GM12878 (cell line): ENCODE measurements around the gene HSPA1B. TPM values are rescaled to one million over a fixed set of nuclear protein-coding genes. Genes with fewer than 3 reads are reported as not detected.

Source experiments
- ATAC-seq: fragments of 200-7000 bp; cut with Tn5 transposase; 3 replicates; pipeline ENCODE4 v1.9.1; 2020; ENCODE audit warnings: mild to moderate bottlenecking, moderate library complexity
- BruUV-seq: library from RNA; stranded (reverse); fragments of 400-500 nt; replicated peaks from 2 replicates; lab custom pipeline; 2021; lab: Mats Ljungman, UMichigan
- CTCF ChIA-PET: fragments of 300-600 bp; sonication (Branson Sonifier 250); formaldehyde crosslinking; extraction: SDS; loops from one replicate; lab custom pipeline; 2021; ENCODE audit warnings: inconsistent platforms; lab: Yijun Ruan, JAX
- POLR2A ChIA-PET: fragments of 350-600 bp; formaldehyde crosslinking; extraction: SDS; loops from one replicate; lab custom pipeline; 2021; ENCODE audit warnings: inconsistent platforms; lab: Charles Lee
- RAD21 ChIA-PET: fragments of 300-600 bp; sonication (Branson Sonifier 250); formaldehyde crosslinking; loops from one replicate; lab custom pipeline; 2023; ENCODE audit warnings: antibody characterized with exemption; ENCODE audit not compliant: unreplicated experiment; lab: Charles Lee
- SMC1A ChIA-PET: fragments of 300-600 bp; sonication (Branson Sonifier 250); formaldehyde crosslinking; loops from one replicate; lab custom pipeline; 2023; ENCODE audit not compliant: unreplicated experiment, uncharacterized antibody; lab: Charles Lee
- DNase-seq: peaks from one replicate; pipeline ENCODE4 v3.0.0-alpha.2; 2011; ENCODE audit warnings: low read depth, low spot score
- FAIRE-seq: peaks from 3 replicates; lab custom pipeline; 2011; peaks lifted over from hg19 to GRCh38; lab: Jason Lieb, UNC
- H2AFZ ChIP-seq: 2 replicates; pipeline ENCODE4 v1.6.0; 2011; ENCODE audit warnings: low read depth, low read length, control low read depth; ENCODE audit not compliant: control insufficient read depth
- H3K27ac ChIP-seq: 2 replicates; pipeline ENCODE4 v1.5.1; 2011; ENCODE audit warnings: control low read depth; ENCODE audit not compliant: control insufficient read depth, insufficient read depth
- H3K27me3 ChIP-seq, 2 experiments: replicated peaks in 1 of 2; 2 replicates each; pipeline versions ENCODE4 v1.6.0 to v1.6.1; 2011; ENCODE audit warnings: low read length in 1 of 2; ENCODE audit not compliant: control insufficient read depth in 2 of 2, insufficient read depth in 2 of 2
- H3K36me3 ChIP-seq, 2 experiments: 2 replicates each; pipeline ENCODE4 v1.5.1; 2011; ENCODE audit warnings: low read length in 1 of 2; ENCODE audit not compliant: control insufficient read depth in 2 of 2, insufficient read depth in 2 of 2
- H3K4me1 ChIP-seq: 2 replicates; pipeline ENCODE4 v1.6.1; 2011; ENCODE audit warnings: mild to moderate bottlenecking, low read length, moderate library complexity, mixed read lengths; ENCODE audit not compliant: control insufficient read depth, insufficient read depth
- H3K4me2 ChIP-seq: 2 replicates; pipeline ENCODE4 v1.6.0; 2011; ENCODE audit warnings: control low read depth; ENCODE audit not compliant: control insufficient read depth, insufficient read depth
- H3K4me3 ChIP-seq: fragments of 200-600 bp; sonication (generic); 2 replicates; pipeline ENCODE4 v1.5.1; 2016
- H3K79me2 ChIP-seq: 2 replicates; pipeline ENCODE4 v1.6.0; 2011; ENCODE audit warnings: low read length; ENCODE audit not compliant: control insufficient read depth, insufficient read depth
- H3K9ac ChIP-seq: 2 replicates; pipeline ENCODE4 v1.8.0; 2011; ENCODE audit warnings: low read length, control low read depth, mixed read lengths; ENCODE audit not compliant: control insufficient read depth, insufficient read depth
- H3K9me3 ChIP-seq: replicated peaks from 3 replicates; pipeline ENCODE4 v1.5.1; 2011; ENCODE audit warnings: mild to moderate bottlenecking, low read length; ENCODE audit not compliant: control insufficient read depth, insufficient read depth
- H4K20me1 ChIP-seq: 2 replicates; pipeline ENCODE4 v1.6.0; 2011; ENCODE audit not compliant: control insufficient read depth, insufficient read depth
- CEBPB ChIP-seq, 2 experiments: fragments of 150-350 bp in 1 of 2; IDR thresholded peaks; 2 replicates each; pipeline ENCODE4 v1.6.1; 2012 to 2014; ENCODE audit warnings: low read depth in 2 of 2, low read length in 2 of 2, borderline replicate concordance in 1 of 2, inconsistent platforms in 1 of 2
- POLR2A ChIP-seq: IDR thresholded peaks from 2 replicates; pipeline ENCODE4 v1.6.1; 2011; ENCODE audit warnings: low read depth, mild to moderate bottlenecking, low read length
- WGBS: methylation state at CpG from one replicate; pipeline ENCODE4 v1.1.6; 2016; ENCODE audit warnings: low lambda C conversion rate; ENCODE audit not compliant: insufficient replicate concordance, insufficient coverage; ENCODE audit errors: missing lambda C conversion rate; 5-methylcytosine and 5-hydroxymethylcytosine counted together
- in situ Hi-C: fragments of 300-500 bp; cut with MboI; formaldehyde crosslinking; loops from 9 replicates; pipeline ENCODE4 v1.14.3; 2018; ENCODE audit warnings: mixed read lengths
- intact Hi-C: fragments of 100-400 bp; cut with micrococcal nuclease; formaldehyde crosslinking; loops from one replicate; pipeline ENCODE4 v1.14.2; 2022; ENCODE audit not compliant: unreplicated experiment
- polyA plus RNA-seq, 11 experiments: library from polyadenylated mRNA; depleted of rRNA in 4 of 11; unstranded in 6 of 11; stranded (reverse) in 5 of 11; fragments of >200 nt; fragmentation: Nextera tagmentation in 4 of 11; fragmentation: Illumina TruSeq in 1 of 11; extraction: Ambion mirVana in 4 of 11; extraction: Trizol in 1 of 11; gene quantifications; 1 replicate in 1 of 11; 2 replicates in 10 of 11; pipeline versions ENCODE4 v1.2.1 to v1.2.3, GENCODE V29; 2011 to 2016; ENCODE audit warnings: inconsistent platforms in 2 of 11, missing spikeins in 2 of 11, low read depth in 1 of 11
- total RNA-seq, 4 experiments: library from RNA; depleted of rRNA in 3 of 4; stranded (reverse); fragments of >200 nt in 3 of 4; fragmentation: Illumina TruSeq in 1 of 4; extraction: Trizol in 1 of 4; gene quantifications; 2 replicates each; pipeline versions ENCODE4 v1.2.1 to v1.2.3, GENCODE V29; 2013 to 2021
- TF ChIP-seq, protein P1 (sequence below): IDR thresholded peaks from 2 replicates; pipeline ENCODE4 v1.6.1; 2012; ENCODE audit warnings: low read length, inconsistent platforms

The HSPA1B gene
- total and polyA plus RNA-seq, 10 of the 15 experiments (the other 5 are each of a cell fraction or from before 2014, with no cell fraction given): 0.11 to 40.5 (median 12.8) TPM

GRCh38 chr6:31782126-31782855, 45.2 kb upstream of the HSPA1B start:
- TSS peak; percentile 51 for BruUV-seq
- POLR2A ChIA-PET: no interaction called here

More at GRCh38 chr6:31782126-31782855, 45.2 kb upstream of the HSPA1B start:
- Histone ChIP-seq H3K4me3 (no peak overlapping the region), H3K36me3 (peaks cover 6 to 51% of the 10 kb centered on the region in 2 experiments; a peak in 3 of 4 replicates), H3K4me2 (no peak overlapping the region), H3K9me3 (no peaks in the 10 kb centered on the region), H3K9ac (no peak overlapping the region), H2AFZ (no peak overlapping the region), H3K27me3 (no peaks in the 10 kb centered on the region), H3K79me2 (no peaks in the 10 kb centered on the region), H3K27ac (no peak overlapping the region), H4K20me1 (no peaks in the 10 kb centered on the region), H3K4me1 (peaks cover 8% of the 10 kb centered on the region)
- ChIA-PET RAD21 (no interaction called here), CTCF (interaction anchor here (0.6 kb wide), 1 partner anchor 9 kb away, joined by 3 read pairs; no protein-coding TSS in a partner anchor), SMC1A (interaction anchor here (0.8 kb wide), 1 partner anchor 30 kb away, joined by 3 read pairs; no protein-coding TSS in a partner anchor)
- 92% methylated on average over 32 of the region's 32 CpGs for WGBS
- in situ Hi-C loops (no loop called here), intact Hi-C loops (no loop called here)
- DNase-seq: no peak
- no peak for FAIRE-seq
- ATAC-seq: no peak
- TF ChIP-seq CEBPB (IDR thresholded peaks at IDR 0.05; ENCODE audit: borderline replicate concordance in 1 of 2, low read depth in 2 of 2, low read length in 2 of 2): no peak
- TF ChIP-seq POLR2A: peak; percentile 68
- TF ChIP-seq, protein P1, sequence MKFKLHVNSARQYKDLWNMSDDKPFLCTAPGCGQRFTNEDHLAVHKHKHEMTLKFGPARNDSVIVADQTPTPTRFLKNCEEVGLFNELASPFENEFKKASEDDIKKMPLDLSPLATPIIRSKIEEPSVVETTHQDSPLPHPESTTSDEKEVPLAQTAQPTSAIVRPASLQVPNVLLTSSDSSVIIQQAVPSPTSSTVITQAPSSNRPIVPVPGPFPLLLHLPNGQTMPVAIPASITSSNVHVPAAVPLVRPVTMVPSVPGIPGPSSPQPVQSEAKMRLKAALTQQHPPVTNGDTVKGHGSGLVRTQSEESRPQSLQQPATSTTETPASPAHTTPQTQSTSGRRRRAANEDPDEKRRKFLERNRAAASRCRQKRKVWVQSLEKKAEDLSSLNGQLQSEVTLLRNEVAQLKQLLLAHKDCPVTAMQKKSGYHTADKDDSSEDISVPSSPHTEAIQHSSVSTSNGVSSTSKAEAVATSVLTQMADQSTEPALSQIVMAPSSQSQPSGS: no peak
- TF ChIP-seq, all 136 proteins: peak for 1
